ENCODE measurements around the gene SLC12A2. TPM values are rescaled to one million over a fixed set of nuclear protein-coding genes. Genes with fewer than 3 reads are reported as not detected.

SLC12A2 gene
- total and polyA plus RNA-seq, 2 of the 4 experiments (the other 2 are of a cell fraction) = 5.6 to 30.3 TPM

- Histone ChIP-seq H3K9ac (ENCODE audit: low read depth, low read length) (no peak overlapping the region), H3K4me1 (ENCODE audit: control insufficient read depth, insufficient read depth, low read length) (peaks cover 3% of the 10 kb centered on the region; the same call in 1 of the 2 replicates), H4K8ac (ENCODE audit: low read depth in 2 of 2, low read length in 2 of 2) (no peak overlapping the region), H3K4ac (ENCODE audit: low read depth, low read length) (no peak overlapping the region), H3K18ac (ENCODE audit: low read depth, low read length) (no peak overlapping the region), H4K20me1 (ENCODE audit: insufficient read depth, low read length) (no peaks in the 10 kb centered on the region), H3K9me1 (ENCODE audit: insufficient read depth, low read length) (no peaks in the 10 kb centered on the region), H3K23ac (ENCODE audit: low read depth, low read length) (no peak overlapping the region), H3K27ac (ENCODE audit: insufficient read depth, low read length) (no peak overlapping the region), H4K5ac (ENCODE audit: low read depth, low read length) (no peak overlapping the region), H3K36me3 (ENCODE audit: control insufficient read depth, insufficient read depth, low read length) (no peaks in the 10 kb centered on the region), H3K79me1 (ENCODE audit: low read depth in 1 of 2, low read length in 2 of 2) (no peaks in the 10 kb centered on the region), H2BK20ac (ENCODE audit: low read depth, low read length) (no peak overlapping the region), H2AFZ (replicated peaks; ENCODE audit: low read length, poor library complexity) (peak overlapping the region; percentile 56), H2BK5ac (ENCODE audit: low read depth, low read length, poor library complexity, severe bottlenecking) (no peak overlapping the region), H2AK9ac (replicated peaks; ENCODE audit: low read depth, low read length, poor library complexity) (no peak overlapping the region), H3K56ac (ENCODE audit: extremely low read depth, insufficient read depth, low read length) (no peak overlapping the region), H3K14ac (replicated peaks; ENCODE audit: low read depth, low read length) (no peak overlapping the region), H4K91ac (ENCODE audit: insufficient read depth, low read depth, low read length) (no peak overlapping the region), H2BK120ac (ENCODE audit: low read depth, low read length) (no peak overlapping the region), H2AK5ac (ENCODE audit: low read depth, low read length) (no peak overlapping the region), H2BK15ac (ENCODE audit: low read depth, low read length) (no peak overlapping the region), H3K4me3 (ENCODE audit: insufficient read depth, low read depth, low read length) (no peak overlapping the region), H3K9me3 (ENCODE audit: control insufficient read depth, insufficient read depth, low read length) (no peaks in the 10 kb centered on the region), H3K4me2 (ENCODE audit: low read depth, low read length) (no peak overlapping the region), H3K27me3 (ENCODE audit: control insufficient read depth, insufficient read depth, low read length) (no peaks in the 10 kb centered on the region)
- 0% methylated on average over 3 of the region's 4 CpGs; no CpG with 5 or more reads in 1 of the 2 experiments for WGBS, 2 experiments (ENCODE audit: extremely low coverage in 2 of 2, insufficient read length in 1 of 2)
- CTCF ChIA-PET = no interaction called here
- ATAC-seq (ENCODE audit: low read depth) (peak; percentile 68), DNase-seq (peak; percentile 77)
- TF ChIP-seq CTCF (conservative IDR thresholded peaks at IDR 0.05; ENCODE audit: low read depth, low read length) (peak; percentile 92), USF2 (IDR thresholded peaks at IDR 0.05; ENCODE audit: low read depth, low read length) (no peak), POLR2A (IDR thresholded peaks at IDR 0.05; ENCODE audit: low read depth, low read length) (0 out of 2 replicates have a peak, but pooled peaks have one; percentile 38), RAD21 (IDR thresholded peaks at IDR 0.05; ENCODE audit: low read length) (peak; percentile 93), SMC3 (IDR thresholded peaks at IDR 0.05; ENCODE audit: low read depth, low read length) (peak; percentile 85)
- POLR2A ChIA-PET (ENCODE audit: unreplicated experiment) = no interaction called here
- dilution Hi-C loops (cut with HindIII; ENCODE audit: low sequenced_read_pairs, unreplicated experiment) = no loop called here
- intact Hi-C loops (cut with micrococcal nuclease) = loop anchor here (1.0 to 5.0 kb wide), 5 partner anchors 49 to 1554 kb away; no protein-coding TSS in a partner anchor
- in situ Hi-C loops (cut with MboI; ENCODE audit: low sequenced_read_pairs) = loop anchor here (5.0 kb wide), 1 partner anchor 289 kb away; no protein-coding TSS in a partner anchor
- BruUV-seq (replicated peaks) = no TSS peak
These were observed 129.8 kb downstream of the SLC12A2 start for GRCh38 chr5:128213340-128213739.

Measured in IMR-90 (cell line).